Neural progenitor cell (in vitro differentiated cells): ENCODE measurements around the gene P2RY12.

Experiments
- CTCF ChIP-seq: fragments of 200-600 bp; sonication (generic); IDR thresholded peaks from 2 replicates; pipeline ENCODE4 v1.5.1; 2017; ENCODE audit warnings: antibody characterized with exemption, mild to moderate bottlenecking
- EZH2 ChIP-seq: fragments of 200-600 bp; sonication (generic); IDR thresholded peaks from 2 replicates; pipeline ENCODE4 v1.6.1; 2017; ENCODE audit warnings: antibody characterized with exemption, mild to moderate bottlenecking, moderate library complexity
- EZH2phosphoT487 ChIP-seq: fragments of 200-600 bp; sonication (generic); IDR thresholded peaks from 2 replicates; pipeline ENCODE4 v1.6.1; 2017; ENCODE audit warnings: antibody characterized with exemption

- no peak for TF ChIP-seq CTCF
- TF ChIP-seq EZH2phosphoT487: no peak
- TF ChIP-seq EZH2: no peak
These were observed 30.7 kb upstream of the P2RY12 start for GRCh38 chr3:151415289-151415688.
